ENCODE data around the gene GHITM. TPM values are rescaled to one million over a fixed set of nuclear protein-coding genes. Genes with fewer than 3 reads are reported as not detected.
"Not testable (repeated sequence)": the region's sequence is repeated elsewhere in the genome, so short reads cannot be mapped to it uniquely, and the experiment has no call there.

GHITM gene
- total and polyA plus RNA-seq, 12 donors: 77.3 to 492 (median 266) TPM

DNA sequence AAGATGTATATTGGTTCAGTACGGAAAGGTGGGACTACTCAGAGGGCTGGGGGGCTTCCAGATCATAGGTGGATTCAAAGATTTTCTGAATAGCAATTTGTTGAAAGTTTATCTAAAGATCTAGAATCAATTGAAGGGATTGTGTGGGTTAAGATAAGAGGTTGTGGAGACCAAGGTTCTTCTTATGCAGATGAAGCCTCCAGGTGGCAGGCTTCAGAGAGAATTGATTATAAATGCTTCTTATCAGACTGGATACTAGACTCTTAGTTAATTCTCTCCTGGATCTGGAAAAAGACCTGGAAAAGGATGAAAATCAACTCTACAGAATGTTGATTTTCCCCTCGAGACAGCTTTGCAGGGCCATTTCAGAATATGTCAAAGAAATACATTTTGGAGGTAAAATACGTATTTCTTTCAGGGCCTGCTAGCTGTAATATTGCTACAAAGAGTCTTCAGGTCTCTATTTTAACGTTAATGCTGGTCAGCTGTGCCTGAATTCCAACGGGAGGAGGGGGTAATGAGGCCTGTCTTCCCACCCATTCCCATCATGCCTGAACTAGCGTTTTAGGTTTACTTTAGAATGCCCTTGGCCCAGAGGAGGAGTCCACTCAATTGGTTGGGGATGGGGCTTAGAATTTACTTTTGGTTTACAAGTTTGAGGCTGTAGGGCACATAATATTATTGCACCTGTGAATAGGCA lies 21.5 kb downstream of the GHITM start:
- Histone ChIP-seq H3K4me3 (no peak overlapping the region), H3K9me3 (replicated peaks in 1 of 3) (no peaks in the 10 kb centered on the region), H3K36me3 (replicated peaks in 1 of 2) (no peaks in the 10 kb centered on the region), H3K4me1 (replicated peaks in 1 of 2) (no peaks in the 10 kb centered on the region), H3K27ac (no peak overlapping the region), H3K27me3 (no peaks in the 10 kb centered on the region)
- intact Hi-C loops (cut with DNase I): no loop called here
- TF ChIP-seq, protein P1, sequence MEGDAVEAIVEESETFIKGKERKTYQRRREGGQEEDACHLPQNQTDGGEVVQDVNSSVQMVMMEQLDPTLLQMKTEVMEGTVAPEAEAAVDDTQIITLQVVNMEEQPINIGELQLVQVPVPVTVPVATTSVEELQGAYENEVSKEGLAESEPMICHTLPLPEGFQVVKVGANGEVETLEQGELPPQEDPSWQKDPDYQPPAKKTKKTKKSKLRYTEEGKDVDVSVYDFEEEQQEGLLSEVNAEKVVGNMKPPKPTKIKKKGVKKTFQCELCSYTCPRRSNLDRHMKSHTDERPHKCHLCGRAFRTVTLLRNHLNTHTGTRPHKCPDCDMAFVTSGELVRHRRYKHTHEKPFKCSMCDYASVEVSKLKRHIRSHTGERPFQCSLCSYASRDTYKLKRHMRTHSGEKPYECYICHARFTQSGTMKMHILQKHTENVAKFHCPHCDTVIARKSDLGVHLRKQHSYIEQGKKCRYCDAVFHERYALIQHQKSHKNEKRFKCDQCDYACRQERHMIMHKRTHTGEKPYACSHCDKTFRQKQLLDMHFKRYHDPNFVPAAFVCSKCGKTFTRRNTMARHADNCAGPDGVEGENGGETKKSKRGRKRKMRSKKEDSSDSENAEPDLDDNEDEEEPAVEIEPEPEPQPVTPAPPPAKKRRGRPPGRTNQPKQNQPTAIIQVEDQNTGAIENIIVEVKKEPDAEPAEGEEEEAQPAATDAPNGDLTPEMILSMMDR (IDR thresholded peaks at IDR 0.05): no peak
- DNase-seq: no peak
- 48 to 51% (median 50%) methylated on average over 6 of the region's 6 CpGs for WGBS, 4 donors

DNA sequence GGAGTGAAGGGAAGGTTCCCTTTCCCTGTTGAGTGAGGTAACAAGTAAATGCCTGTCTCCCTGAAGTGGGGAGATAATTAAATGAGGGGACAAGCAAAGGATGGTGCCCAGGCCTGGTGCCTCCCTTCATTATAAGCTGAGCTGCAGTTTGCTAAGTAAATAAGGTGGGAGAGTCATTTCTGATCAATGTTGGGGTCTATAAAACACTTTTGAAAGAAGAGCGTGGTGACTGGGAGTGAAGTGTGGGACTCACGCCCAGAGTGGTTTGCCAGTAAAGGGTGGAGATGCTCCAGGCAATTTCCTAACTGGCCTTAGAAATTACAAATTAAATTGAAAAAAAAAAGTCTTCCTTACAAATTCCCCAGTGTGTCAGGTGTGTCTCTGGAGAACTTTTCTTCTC lies 24.7 kb downstream of the GHITM start:
- 46 to 67% (median 57%) methylated on average over 2 of the region's 2 CpGs for WGBS, 4 donors

DNA sequence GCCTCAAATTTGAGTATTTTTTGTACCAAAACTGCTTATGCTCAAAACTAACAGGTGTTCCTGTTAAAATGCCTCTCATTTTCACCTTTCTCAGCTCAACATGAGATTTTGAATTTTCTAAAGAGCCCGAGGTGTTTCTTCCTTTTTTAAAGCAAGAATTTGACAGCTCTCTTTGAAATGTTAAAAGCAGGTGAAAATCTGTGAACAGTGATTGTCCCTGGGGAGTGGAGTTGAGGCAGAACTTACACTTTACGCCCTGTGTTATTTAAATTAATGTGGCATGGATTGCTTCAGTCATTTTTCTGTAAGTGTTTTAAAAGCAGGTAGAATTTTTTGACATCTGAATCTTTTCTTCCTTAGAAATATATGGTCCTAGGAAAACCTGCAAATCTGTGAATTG lies 25.1 kb downstream of the GHITM start:
- H3K4me1 ChIP-seq (replicated peaks in 1 of 2): no peaks in the 10 kb centered on the region
- no peak overlapping the region for H3K4me3 ChIP-seq
- no peaks in the 10 kb centered on the region for H3K9me3 ChIP-seq (replicated peaks in 1 of 3)
- H3K27ac ChIP-seq: no peak overlapping the region
- DNase-seq: no peak
- 28 to 34% (median 32%) methylated on average over 2 of the region's 2 CpGs for WGBS, 4 donors
- no peaks in the 10 kb centered on the region for H3K36me3 ChIP-seq (replicated peaks in 1 of 2)
- intact Hi-C loops (cut with DNase I): no loop called here
- TF ChIP-seq POLR2A (IDR thresholded peaks at IDR 0.05): no peak
- TF ChIP-seq, protein P1 (IDR thresholded peaks at IDR 0.05): no peak
- H3K27me3 ChIP-seq: no peaks in the 10 kb centered on the region

More for the DNA sequence above, 24.7 kb downstream of the GHITM start:
- no peaks in the 10 kb centered on the region for H3K4me1 ChIP-seq (replicated peaks in 1 of 2)
- intact Hi-C loops (cut with DNase I): no loop called here
- no peak overlapping the region for H3K27ac ChIP-seq
- DNase-seq: no peak
- no peaks in the 10 kb centered on the region for H3K9me3 ChIP-seq (replicated peaks in 1 of 3)
- H3K36me3 ChIP-seq (replicated peaks in 1 of 2): no peaks in the 10 kb centered on the region
- TF ChIP-seq, protein P1 (IDR thresholded peaks at IDR 0.05): no peak
- no peak for TF ChIP-seq POLR2A (IDR thresholded peaks at IDR 0.05)
- H3K27me3 ChIP-seq: no peaks in the 10 kb centered on the region
- no peak overlapping the region for H3K4me3 ChIP-seq

DNA sequence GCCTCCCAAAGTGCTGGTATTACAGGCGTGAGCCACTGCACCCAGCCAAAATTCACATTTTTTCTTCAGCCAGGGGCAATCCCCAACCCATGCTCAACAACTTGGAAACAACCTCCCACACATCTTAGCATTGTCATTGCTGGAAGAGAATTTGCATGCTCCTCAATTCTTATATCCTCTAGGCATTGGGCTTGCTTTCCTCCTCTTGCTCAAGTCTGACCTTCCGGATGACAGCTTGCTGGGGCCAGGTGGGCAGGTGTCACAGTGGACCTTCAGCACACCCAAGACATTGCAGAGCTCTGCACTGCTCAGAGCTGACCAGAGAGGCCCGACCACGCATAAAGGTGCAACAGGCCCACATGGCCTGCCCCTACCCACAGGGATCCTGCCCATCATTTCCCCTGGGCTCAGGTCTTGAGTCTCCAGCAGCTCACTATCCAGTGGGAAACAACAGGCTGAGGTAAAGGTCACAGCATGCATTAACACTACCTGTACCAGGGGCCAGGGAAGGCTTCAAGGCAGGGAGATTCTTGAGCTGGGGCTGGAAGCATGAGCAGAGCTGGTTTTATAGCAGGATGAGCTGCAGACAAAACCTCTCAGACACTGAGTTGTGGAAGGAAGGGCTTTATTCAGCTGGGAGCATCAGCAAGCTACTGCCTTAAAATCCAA lies 27.4 kb downstream of the GHITM start:
- no peak overlapping the region for H3K27ac ChIP-seq
- H3K4me1 ChIP-seq (replicated peaks in 1 of 2): no peaks in the 10 kb centered on the region
- H3K4me3 ChIP-seq: no peak overlapping the region
- intact Hi-C loops (cut with DNase I): no loop called here
- H3K27me3 ChIP-seq: no peaks in the 10 kb centered on the region
- no peaks in the 10 kb centered on the region for H3K9me3 ChIP-seq (replicated peaks in 1 of 3)
- no peak for TF ChIP-seq POLR2A (IDR thresholded peaks at IDR 0.05)
- TF ChIP-seq, protein P1 (IDR thresholded peaks at IDR 0.05): no peak
- no peaks in the 10 kb centered on the region for H3K36me3 ChIP-seq (replicated peaks in 1 of 2)
- no peak for DNase-seq
- WGBS, 4 donors: 71 to 91% (median 90%) methylated on average over 2 to 4 of the region's 4 CpGs

DNA sequence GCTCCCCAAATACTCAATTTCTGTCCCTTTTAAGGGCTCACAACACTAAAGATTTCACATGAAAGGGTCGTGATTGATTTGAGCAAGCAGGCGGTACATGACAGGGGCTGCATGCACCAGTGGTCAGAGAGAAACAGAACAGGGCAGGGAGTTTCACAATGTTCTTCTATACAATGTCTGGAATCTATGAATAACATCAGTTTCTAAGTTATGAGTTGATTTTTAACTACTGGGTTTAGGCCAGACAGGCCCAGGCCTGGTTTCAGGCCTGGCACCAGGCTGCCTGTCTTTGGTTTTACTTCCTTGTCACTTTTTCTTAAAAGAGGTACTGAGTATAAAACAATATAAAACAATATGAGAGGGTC lies 28.0 kb downstream of the GHITM start:
- H3K4me1 ChIP-seq (replicated peaks in 1 of 2); H3K36me3 ChIP-seq (replicated peaks in 1 of 2); H3K27me3 ChIP-seq; DNase-seq; H3K27ac ChIP-seq; intact Hi-C loops (cut with DNase I); H3K4me3 ChIP-seq; H3K9me3 ChIP-seq (replicated peaks in 1 of 3): not testable (repeated sequence)
- 71 to 90% (median 79%) methylated on average over 2 of the region's 2 CpGs for WGBS, 4 donors

DNA sequence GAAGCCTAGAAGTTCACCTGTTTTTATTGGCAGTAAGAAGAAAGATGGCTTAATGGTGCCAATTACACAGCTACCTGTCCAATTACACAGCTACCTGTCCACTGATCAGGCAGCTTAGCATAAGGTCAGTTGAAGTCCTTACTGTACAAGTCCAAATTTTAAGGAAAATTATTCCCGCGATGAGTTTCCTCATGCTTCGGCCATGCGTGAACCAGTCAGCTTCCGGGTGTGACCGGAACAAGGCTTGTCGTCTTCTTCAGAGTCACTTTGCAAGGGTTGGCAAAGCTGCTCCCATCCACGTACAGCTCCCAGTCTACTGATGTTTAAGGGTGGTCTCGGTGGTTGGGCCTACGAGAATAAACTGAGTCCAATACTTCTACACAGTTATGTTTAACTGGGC lies 29.1 kb downstream of the GHITM start:
- H3K9me3 ChIP-seq (replicated peaks in 1 of 3): not testable (repeated sequence)
- 90 to 99% (median 95%) methylated on average over 10 of the region's 10 CpGs for WGBS, 4 donors

DNA sequence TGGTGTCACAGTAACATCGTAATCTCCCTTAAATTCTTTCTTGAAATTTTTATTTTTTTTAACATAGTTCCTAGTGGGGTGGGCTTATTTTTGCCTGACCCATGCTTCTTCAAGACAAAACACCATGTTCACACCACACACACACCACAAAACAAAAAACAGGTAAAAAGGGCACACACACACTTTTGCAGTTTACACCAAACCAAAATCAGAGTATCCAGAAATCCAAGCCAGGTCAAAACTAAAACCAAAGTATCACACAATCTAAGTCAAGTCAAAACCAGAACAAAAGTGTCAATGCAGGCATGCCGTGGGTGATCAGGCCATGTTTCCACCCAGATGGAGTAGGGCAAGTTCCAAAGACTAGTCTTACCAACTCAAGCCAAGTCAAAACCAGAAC lies 31.9 kb downstream of the GHITM start:
- H3K4me3 ChIP-seq; intact Hi-C loops (cut with DNase I): not testable (repeated sequence)

More for the DNA sequence above, 29.1 kb downstream of the GHITM start:
- H3K27me3 ChIP-seq; H3K4me1 ChIP-seq (replicated peaks in 1 of 2); intact Hi-C loops (cut with DNase I); H3K36me3 ChIP-seq (replicated peaks in 1 of 2); H3K4me3 ChIP-seq; DNase-seq; H3K27ac ChIP-seq: not testable (repeated sequence)

More for the DNA sequence above, 31.9 kb downstream of the GHITM start:
- H3K9me3 ChIP-seq (replicated peaks in 1 of 3); DNase-seq; H3K36me3 ChIP-seq (replicated peaks in 1 of 2); H3K27me3 ChIP-seq; H3K4me1 ChIP-seq (replicated peaks in 1 of 2); H3K27ac ChIP-seq: not testable (repeated sequence)
- WGBS, 4 donors: 86 to 95% (median 87%) methylated on average over 2 of the region's 2 CpGs
